Peyer's patch (tissue), 4 donors: ENCODE measurements around the gene OAS2. TPM values are rescaled to one million over a fixed set of nuclear protein-coding genes. Genes with fewer than 3 reads are reported as not detected.

Source experiments
- DNase-seq, 3 donors: peaks; one replicate each; pipeline ENCODE4 v3.0.0-alpha.2; 2017 to 2019
- H3K27ac ChIP-seq, 4 donors: fragments of 200-600 bp; sonication (generic); one replicate each; pipeline ENCODE4 v1.5.1; 2016 to 2019
- H3K27me3 ChIP-seq, 2 donors: fragments of 200-600 bp; sonication (generic); one replicate each; pipeline ENCODE4 v1.5.1; 2019
- H3K36me3 ChIP-seq, 3 donors: fragments of 200-600 bp; sonication (generic); one replicate each; pipeline ENCODE4 v1.5.1; 2016 to 2019
- H3K4me1 ChIP-seq, 4 donors: fragments of 200-600 bp; sonication (generic); one replicate each; pipeline ENCODE4 v1.5.1; 2016 to 2019
- H3K4me3 ChIP-seq, 4 donors: fragments of 200-600 bp; sonication (generic); 1 replicate in 3 of 4; 2 replicates in 1 of 4; pipeline ENCODE4 v1.5.1; 2016 to 2019; ENCODE audit warnings: mild to moderate bottlenecking in 1 of 4
- H3K9me3 ChIP-seq, 4 donors: fragments of 200-600 bp; sonication (generic); one replicate each; pipeline ENCODE4 v1.5.1; 2016 to 2019; ENCODE audit warnings: mild to moderate bottlenecking in 1 of 4
- CTCF ChIP-seq, 6 experiments: fragments of 450-650 bp in 4 of 6; fragments of 200-600 bp in 2 of 6; sonication (generic) in 1 of 6; IDR thresholded peaks; one replicate each; pipeline ENCODE4 v1.5.1; 2017 to 2019; ENCODE audit warnings: antibody characterized with exemption in 6 of 6, mild to moderate bottlenecking in 3 of 6, moderate library complexity in 1 of 6
- POLR2A ChIP-seq, 2 donors: fragments of 450-650 bp; IDR thresholded peaks; one replicate each; pipeline ENCODE4 v1.5.1; 2017; ENCODE audit warnings: antibody characterized with exemption in 2 of 2, mild to moderate bottlenecking in 2 of 2, moderate library complexity in 2 of 2
- total RNA-seq, 4 donors: library from RNA; depleted of rRNA; stranded (reverse); fragments of >200 nt; gene quantifications; one replicate each; pipeline ENCODE4 v1.1.0, GENCODE V29; 2016

The OAS2 gene
- total RNA-seq, 4 donors from 2014 or later, result 1.3 to 18.2 (median 3.5) TPM

- Histone ChIP-seq H3K4me3 (peak overlapping the region in 3 of 4 donors; percentile 2 to 73 (median 28)), H3K36me3 (peaks cover 0 to 15% (median 0%) of the 10 kb centered on the region in 3 donors), H3K27me3 (no peaks in the 10 kb centered on the region), H3K27ac (peak overlapping the region in 1 of 4 donors; percentile 82), H3K4me1 (peaks cover 0 to 18% (median 4%) of the 10 kb centered on the region in 4 donors), H3K9me3 (no peaks in the 10 kb centered on the region)
- no peak for TF ChIP-seq CTCF (IDR thresholded peaks at IDR 0.05)
- TF ChIP-seq POLR2A (IDR thresholded peaks at IDR 0.05), result no peak
- DNase-seq, result peak in 1 of 3 donors; percentile 38
Observed at GRCh38 chr12:112939761-112940381, 38.4 kb upstream of the OAS2 start.

GRCh38 chr12:112941528-112942335 is 36.6 kb upstream of the OAS2 start:
- TF ChIP-seq CTCF (IDR thresholded peaks at IDR 0.05) (no peak), POLR2A (IDR thresholded peaks at IDR 0.05) (no peak)
- Histone ChIP-seq H3K9me3 (no peaks in the 10 kb centered on the region), H3K36me3 (peaks cover 0 to 28% (median 0%) of the 10 kb centered on the region in 3 donors), H3K27me3 (no peaks in the 10 kb centered on the region), H3K4me1 (peaks cover 0 to 18% (median 4%) of the 10 kb centered on the region in 4 donors), H3K4me3 (no peak overlapping the region), H3K27ac (no peak overlapping the region)
- DNase-seq, result peak in 1 of 3 donors; percentile 32

GRCh38 chr12:112942572-112942971 is 35.7 kb upstream of the OAS2 start:
- peaks cover 0 to 18% (median 4%) of the 10 kb centered on the region in 4 donors for H3K4me1 ChIP-seq
- no peak for DNase-seq
- H3K9me3 ChIP-seq, result no peaks in the 10 kb centered on the region
- peaks cover 0 to 31% (median 0%) of the 10 kb centered on the region in 3 donors for H3K36me3 ChIP-seq
- H3K27me3 ChIP-seq, result no peaks in the 10 kb centered on the region
- H3K4me3 ChIP-seq, result no peak overlapping the region
- no peak overlapping the region for H3K27ac ChIP-seq
- TF ChIP-seq POLR2A (IDR thresholded peaks at IDR 0.05) (no peak), CTCF (IDR thresholded peaks at IDR 0.05) (no peak)

GRCh38 chr12:112944024-112944690 is 34.2 kb upstream of the OAS2 start:
- TF ChIP-seq CTCF (IDR thresholded peaks at IDR 0.05) (no peak), POLR2A (IDR thresholded peaks at IDR 0.05) (no peak)
- DNase-seq, result no peak
- peaks cover 0 to 38% (median 0%) of the 10 kb centered on the region in 3 donors for H3K36me3 ChIP-seq
- no peaks in the 10 kb centered on the region for H3K9me3 ChIP-seq
- H3K4me1 ChIP-seq, result peaks cover 0 to 13% (median 2%) of the 10 kb centered on the region in 4 donors
- no peak overlapping the region for H3K4me3 ChIP-seq
- H3K27me3 ChIP-seq, result no peaks in the 10 kb centered on the region
- no peak overlapping the region for H3K27ac ChIP-seq

GRCh38 chr12:112945515-112945914 is 32.8 kb upstream of the OAS2 start:
- TF ChIP-seq POLR2A (IDR thresholded peaks at IDR 0.05) (no peak), CTCF (IDR thresholded peaks at IDR 0.05) (no peak)
- H3K4me3 ChIP-seq, result no peak overlapping the region
- H3K27ac ChIP-seq, result no peak overlapping the region
- DNase-seq, result peak in 1 of 3 donors; percentile 8
- H3K36me3 ChIP-seq, result peaks cover 0 to 44% (median 0%) of the 10 kb centered on the region in 3 donors
- H3K9me3 ChIP-seq, result no peaks in the 10 kb centered on the region
- H3K27me3 ChIP-seq, result no peaks in the 10 kb centered on the region
- H3K4me1 ChIP-seq, result no peaks in the 10 kb centered on the region
